ENCODE data around the gene VAX1. TPM values are rescaled to one million over a fixed set of nuclear protein-coding genes. Genes with fewer than 3 reads are reported as not detected.

VAX1 gene
- total and polyA plus RNA-seq, 2 of the 4 experiments (the other 2 are of a cell fraction), result not detected

DNA sequence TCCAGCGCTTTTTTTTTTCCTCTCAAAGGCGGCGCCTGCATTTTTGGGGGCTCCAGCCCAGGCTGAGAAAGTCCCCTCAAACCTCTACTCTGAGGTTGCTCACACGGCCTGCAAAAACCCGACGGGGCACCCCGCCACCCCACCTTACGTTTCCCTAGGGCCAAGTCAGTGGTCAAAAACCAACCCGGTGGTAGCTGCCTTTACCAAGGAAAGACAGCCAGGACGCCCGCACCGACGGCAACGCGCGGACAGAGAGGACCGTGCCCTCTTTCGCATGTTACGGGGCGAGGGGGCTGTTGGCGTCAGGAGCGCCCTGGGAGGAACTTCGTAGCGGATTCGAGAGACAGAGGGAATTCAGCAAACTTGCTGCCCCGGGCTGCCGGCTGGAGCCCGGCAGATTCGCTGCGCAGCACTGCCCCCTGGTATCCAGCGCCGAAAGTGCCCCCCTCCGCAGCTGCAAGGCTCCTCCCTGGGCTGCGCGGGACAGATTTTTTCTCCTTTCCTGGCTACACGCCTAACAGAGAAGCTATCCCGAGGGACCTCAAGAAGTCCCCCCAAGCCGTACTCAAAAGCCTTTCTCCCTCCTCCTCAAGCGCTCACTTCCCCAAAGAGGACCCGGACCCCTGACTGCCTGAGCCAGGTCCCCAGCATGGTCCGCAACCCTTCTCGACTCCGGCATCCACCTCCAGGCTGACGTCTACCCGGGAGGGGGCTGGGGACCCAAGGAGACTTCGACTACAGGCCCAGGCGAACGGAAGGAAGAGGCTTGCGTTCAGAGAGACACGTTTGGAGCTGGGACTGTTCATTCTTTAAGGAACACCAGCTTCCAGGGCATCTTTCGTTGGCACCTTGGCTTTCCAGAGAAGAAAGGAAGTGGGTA is 27.7 kb upstream of the VAX1 start (continued):
- TF ChIP-seq RFX5 (IDR thresholded peaks at IDR 0.05; ENCODE audit: low read depth, low read length) (no peak), BHLHE40 (IDR thresholded peaks at IDR 0.05; ENCODE audit: low read depth, low read length) (no peak)

DNA sequence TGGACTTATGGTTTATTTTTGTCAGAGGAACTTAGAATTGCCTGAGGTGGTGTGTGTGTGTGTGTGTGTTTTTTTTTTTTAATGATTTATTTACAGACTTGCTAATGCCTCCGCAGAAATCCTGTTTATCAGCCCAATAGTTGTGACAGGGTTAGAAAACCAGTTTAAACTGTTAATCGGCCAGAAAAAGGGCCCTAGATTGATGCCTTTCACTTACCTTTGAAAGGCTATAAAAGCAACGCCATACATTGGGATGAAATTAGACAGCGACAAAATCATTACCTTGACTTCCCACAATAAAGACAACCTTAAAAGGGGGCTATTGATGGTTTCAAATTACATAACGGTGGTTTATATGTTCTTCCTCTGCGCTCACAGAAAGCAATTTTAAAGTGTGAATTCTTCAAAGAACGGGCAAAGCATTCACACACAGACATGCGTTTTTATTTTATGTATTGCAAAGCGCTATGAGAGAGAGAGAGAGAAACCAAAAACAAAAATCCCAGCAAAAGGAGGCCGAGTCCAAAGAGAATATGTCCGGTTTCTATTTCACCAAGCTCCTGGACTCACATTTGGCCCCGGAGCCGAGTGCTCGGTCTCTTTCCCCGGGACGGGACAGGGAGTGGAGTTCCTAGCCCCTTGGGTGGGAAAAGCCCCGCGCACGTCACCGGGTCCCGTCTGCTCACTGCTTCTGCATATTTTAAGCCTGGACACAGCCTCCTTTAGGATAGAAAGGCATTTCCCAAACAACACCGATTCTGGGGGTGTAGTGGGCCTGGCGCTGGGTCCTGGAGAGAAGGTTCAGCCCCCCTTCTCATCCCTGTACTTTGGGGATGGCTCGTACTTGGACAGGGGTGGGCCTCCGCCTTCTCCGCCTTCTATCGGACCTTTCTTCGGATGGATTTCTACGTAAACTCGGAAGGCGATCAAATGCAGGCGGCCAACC is 26.8 kb upstream of the VAX1 start:
- Histone ChIP-seq H2AK5ac (ENCODE audit: low read depth, low read length) (no peak overlapping the region), H4K91ac (ENCODE audit: insufficient read depth, low read depth, low read length) (no peak overlapping the region), H3K4me2 (ENCODE audit: low read depth, low read length) (peak overlapping the region; percentile 55), H2AK9ac (replicated peaks; ENCODE audit: low read depth, low read length, poor library complexity) (peak overlapping the region; percentile 34), H3K27me3 (ENCODE audit: control insufficient read depth, insufficient read depth, low read length) (peaks cover 92% of the 10 kb centered on the region), H3K4me3 (ENCODE audit: insufficient read depth, low read depth, low read length) (peak overlapping the region; percentile 4; the same call in 1 of the 2 replicates), H3K4me1 (ENCODE audit: control insufficient read depth, insufficient read depth, low read length) (no peaks in the 10 kb centered on the region; the same call in 1 of the 2 replicates), H3K56ac (ENCODE audit: extremely low read depth, insufficient read depth, low read length) (no peak overlapping the region), H2BK20ac (ENCODE audit: low read depth, low read length) (no peak overlapping the region), H4K5ac (ENCODE audit: low read depth, low read length) (no peak overlapping the region), H2AFZ (replicated peaks; ENCODE audit: low read length, poor library complexity) (peak overlapping the region; percentile 13), H3K79me1 (ENCODE audit: low read depth in 1 of 2, low read length in 2 of 2) (no peaks in the 10 kb centered on the region), H3K23ac (ENCODE audit: low read depth, low read length) (no peak overlapping the region), H2BK15ac (ENCODE audit: low read depth, low read length) (no peak overlapping the region), H2BK120ac (ENCODE audit: low read depth, low read length) (no peak overlapping the region), H3K9ac (ENCODE audit: low read depth, low read length) (no peak overlapping the region), H4K8ac (ENCODE audit: low read depth in 2 of 2, low read length in 2 of 2) (no peak overlapping the region), H2BK5ac (ENCODE audit: low read depth, low read length, poor library complexity, severe bottlenecking) (no peak overlapping the region), H3K9me1 (ENCODE audit: insufficient read depth, low read length) (no peaks in the 10 kb centered on the region), H3K36me3 (ENCODE audit: control insufficient read depth, insufficient read depth, low read length) (no peaks in the 10 kb centered on the region), H3K14ac (replicated peaks; ENCODE audit: low read depth, low read length) (no peak overlapping the region), H3K4ac (ENCODE audit: low read depth, low read length) (no peak overlapping the region), H3K18ac (ENCODE audit: low read depth, low read length) (no peak overlapping the region), H3K27ac (ENCODE audit: insufficient read depth, low read length) (no peak overlapping the region), H4K20me1 (ENCODE audit: insufficient read depth, low read length) (no peaks in the 10 kb centered on the region), H3K9me3 (ENCODE audit: control insufficient read depth, insufficient read depth, low read length) (peaks cover 4% of the 10 kb centered on the region; the same call in 1 of the 2 replicates)
- in situ Hi-C loops (cut with MboI; ENCODE audit: low sequenced_read_pairs), result no loop called here
- ATAC-seq (ENCODE audit: low read depth), result no peak
- BruUV-seq (replicated peaks), result no TSS peak
- intact Hi-C loops (cut with micrococcal nuclease), result loop anchor here (1.0 to 10.0 kb wide), 4 partner anchors 160 to 368 kb away; partner anchors contain the start of gene SHTN1
- WGBS, 2 experiments (ENCODE audit: extremely low coverage in 2 of 2, insufficient read length in 1 of 2), result 0% methylated on average over 6 of the region's 32 CpGs; no CpG with 5 or more reads in 1 of the 2 experiments
- POLR2A ChIA-PET (ENCODE audit: unreplicated experiment), result no interaction called here
- no peak for DNase-seq
- CTCF ChIA-PET, result interaction anchor here (0.9 kb wide), 1 partner anchor 368 kb away, joined by 5 read pairs; no protein-coding TSS in a partner anchor
- dilution Hi-C loops (cut with HindIII; ENCODE audit: low sequenced_read_pairs, unreplicated experiment), result no loop called here
- TF ChIP-seq POLR2A (IDR thresholded peaks at IDR 0.05; ENCODE audit: low read depth, low read length) (no peak), NFE2L2 (IDR thresholded peaks at IDR 0.05; ENCODE audit: low read depth, low read length) (no peak), SMC3 (IDR thresholded peaks at IDR 0.05; ENCODE audit: low read depth, low read length) (no peak), RCOR1 (IDR thresholded peaks at IDR 0.05; ENCODE audit: insufficient replicate concordance, low read length) (no peak), MXI1 (IDR thresholded peaks at IDR 0.05; ENCODE audit: borderline replicate concordance, low read depth, low read length) (no peak), CHD1 (IDR thresholded peaks at IDR 0.05; ENCODE audit: low read depth, low read length) (no peak), BHLHE40 (IDR thresholded peaks at IDR 0.05; ENCODE audit: low read depth, low read length) (no peak), MAZ (IDR thresholded peaks at IDR 0.05; ENCODE audit: borderline replicate concordance, low read depth, low read length) (no peak)
- TF ChIP-seq, protein P1, sequence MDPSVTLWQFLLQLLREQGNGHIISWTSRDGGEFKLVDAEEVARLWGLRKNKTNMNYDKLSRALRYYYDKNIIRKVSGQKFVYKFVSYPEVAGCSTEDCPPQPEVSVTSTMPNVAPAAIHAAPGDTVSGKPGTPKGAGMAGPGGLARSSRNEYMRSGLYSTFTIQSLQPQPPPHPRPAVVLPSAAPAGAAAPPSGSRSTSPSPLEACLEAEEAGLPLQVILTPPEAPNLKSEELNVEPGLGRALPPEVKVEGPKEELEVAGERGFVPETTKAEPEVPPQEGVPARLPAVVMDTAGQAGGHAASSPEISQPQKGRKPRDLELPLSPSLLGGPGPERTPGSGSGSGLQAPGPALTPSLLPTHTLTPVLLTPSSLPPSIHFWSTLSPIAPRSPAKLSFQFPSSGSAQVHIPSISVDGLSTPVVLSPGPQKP (IDR thresholded peaks at IDR 0.05; ENCODE audit: borderline replicate concordance, low read depth, low read length), result no peak
